Activated T-cell treated with anti-CD3 and anti-CD28 coated beads for 4 hours (primary cell): Measurements from ENCODE around the gene BLNK.
"Not testable (repeated sequence)": the region's sequence is repeated elsewhere in the genome, so short reads cannot be mapped to it uniquely, and the experiment has no call there.

Experiments
- DNase-seq: peaks from one replicate; pipeline ENCODE4 v3.0.0-alpha.2; 2020

Gene BLNK

DNA sequence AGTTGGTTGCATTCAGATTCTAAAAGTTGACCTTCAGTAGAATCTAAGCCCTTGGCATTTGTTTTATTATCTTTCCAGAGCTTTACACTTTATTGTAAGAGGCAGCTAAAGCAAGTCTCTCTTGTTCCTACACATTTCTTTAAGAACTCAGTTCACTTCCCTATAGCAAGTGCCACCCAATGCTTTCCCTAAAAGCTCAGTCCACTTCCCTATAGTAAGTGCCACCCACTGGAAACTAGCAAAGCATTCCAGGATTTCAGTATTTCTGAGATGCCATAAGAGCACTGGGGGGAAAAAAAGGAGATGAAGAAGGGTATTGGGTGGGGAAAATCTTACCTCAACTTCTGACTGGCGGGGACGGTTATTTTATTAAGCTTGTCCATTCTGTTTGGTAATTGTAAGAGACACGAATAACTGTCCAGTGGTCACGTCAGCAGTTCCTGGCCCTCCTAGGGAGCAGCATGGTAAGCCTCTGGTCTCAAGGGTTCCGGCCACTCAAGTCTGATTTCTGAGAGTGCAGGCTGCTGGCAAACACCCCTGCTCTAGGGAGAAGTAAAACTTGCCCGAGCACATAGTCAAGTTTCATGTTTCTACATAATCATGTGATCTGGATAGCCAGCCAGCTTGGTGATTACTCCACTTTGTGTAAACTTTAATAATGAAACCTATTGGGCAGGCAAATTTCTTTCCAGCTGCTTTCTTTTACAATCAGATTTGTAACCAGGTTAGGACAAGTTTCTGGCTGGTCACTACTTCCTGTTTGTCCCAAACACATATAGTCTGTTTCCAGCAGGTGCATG is at the start of gene BLNK:
Gene BLNK (minus strand): TSS at position 554 of the 800 bp plus-strand sequence. CDS start 171 bp downstream, at position 383.
- DNase-seq: no peak

DNA sequence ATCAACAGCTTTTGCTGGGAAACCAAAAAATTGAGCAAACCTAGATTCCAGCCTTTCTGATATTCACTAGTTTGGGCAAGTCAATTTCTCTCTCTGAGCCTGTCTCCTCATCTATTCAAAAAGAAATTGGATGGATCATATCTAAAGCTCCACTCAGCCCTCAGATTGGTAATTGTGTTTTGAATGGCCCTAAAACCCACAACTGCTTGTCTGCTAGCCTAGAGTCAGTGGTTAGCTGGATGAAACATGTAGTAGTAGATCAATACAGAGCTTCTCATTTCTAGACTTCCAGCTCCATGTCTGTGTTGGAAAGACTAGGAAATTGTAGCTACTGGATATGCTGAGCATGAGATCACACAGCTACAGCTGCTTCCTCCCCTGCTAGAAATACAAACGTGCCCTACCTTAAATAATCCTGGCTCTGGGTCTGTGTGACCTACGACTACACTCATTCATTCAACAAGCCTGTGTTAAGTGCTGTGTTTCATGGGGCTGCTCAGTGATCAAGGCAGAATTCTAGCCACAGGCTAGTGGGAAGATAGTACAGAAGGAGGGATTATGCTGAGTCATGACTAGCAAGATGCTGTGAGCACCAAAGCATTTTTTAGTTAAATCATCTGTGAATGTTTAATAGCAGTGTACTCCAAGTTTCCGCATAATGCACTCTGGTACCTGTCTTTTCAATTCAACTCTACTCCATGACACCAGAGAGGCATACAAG is 48.5 kb upstream of the BLNK start:
- DNase-seq: no peak

DNA sequence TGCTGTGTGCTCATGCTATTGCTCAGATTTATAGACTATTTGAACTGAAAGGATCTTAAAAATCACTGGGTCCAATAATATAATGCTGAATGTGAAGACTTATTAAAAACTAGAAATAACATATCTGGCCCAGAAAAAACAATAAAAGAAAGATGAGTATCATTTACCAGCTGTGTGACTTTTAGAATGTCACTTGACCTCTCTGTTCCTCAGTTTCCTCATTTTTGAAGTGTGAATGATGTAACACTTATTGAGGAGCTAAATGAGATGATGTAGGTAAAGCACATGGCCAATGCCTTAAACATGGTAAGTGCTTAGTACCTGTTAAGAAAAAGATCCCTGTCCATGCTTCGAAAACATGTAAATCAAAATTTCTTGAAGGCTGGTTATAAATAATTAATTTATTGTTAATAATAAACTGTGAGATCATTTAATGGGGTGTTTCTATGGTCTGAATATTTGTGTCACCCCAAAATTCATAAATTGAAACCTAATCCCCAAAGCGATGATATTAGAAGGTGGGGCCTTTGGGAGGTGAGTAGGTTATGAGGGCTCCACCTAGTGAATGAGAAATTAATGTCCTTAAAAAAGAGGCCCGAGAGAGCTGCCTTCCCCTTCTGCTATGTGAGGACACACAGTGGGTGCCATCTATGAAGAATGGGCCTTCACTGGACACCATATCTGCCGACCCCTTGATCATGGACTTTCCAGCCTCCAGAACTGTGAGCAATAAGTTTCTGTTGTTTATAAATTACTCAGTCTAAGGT is 45.9 kb upstream of the BLNK start:
- no peak for DNase-seq

DNA sequence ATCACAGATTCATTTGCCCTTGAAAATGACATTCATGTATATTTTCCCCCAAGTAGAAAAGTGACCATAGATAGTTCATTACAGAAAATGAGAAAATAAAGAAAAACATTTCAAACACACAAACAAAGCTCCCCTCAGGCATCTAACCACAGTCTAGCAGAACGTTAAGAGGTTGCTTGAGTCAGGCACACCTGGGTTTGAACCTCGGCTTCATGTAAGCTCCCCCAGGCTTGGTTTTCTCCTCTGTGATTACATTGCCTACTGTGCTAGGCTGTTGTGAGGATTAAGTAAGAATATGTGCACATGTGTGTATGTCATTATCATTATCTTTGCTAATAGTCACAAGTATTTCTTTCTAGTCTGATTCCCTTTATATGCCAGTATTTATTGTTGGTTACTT is 42.0 kb upstream of the BLNK start:
- DNase-seq: no peak

DNA sequence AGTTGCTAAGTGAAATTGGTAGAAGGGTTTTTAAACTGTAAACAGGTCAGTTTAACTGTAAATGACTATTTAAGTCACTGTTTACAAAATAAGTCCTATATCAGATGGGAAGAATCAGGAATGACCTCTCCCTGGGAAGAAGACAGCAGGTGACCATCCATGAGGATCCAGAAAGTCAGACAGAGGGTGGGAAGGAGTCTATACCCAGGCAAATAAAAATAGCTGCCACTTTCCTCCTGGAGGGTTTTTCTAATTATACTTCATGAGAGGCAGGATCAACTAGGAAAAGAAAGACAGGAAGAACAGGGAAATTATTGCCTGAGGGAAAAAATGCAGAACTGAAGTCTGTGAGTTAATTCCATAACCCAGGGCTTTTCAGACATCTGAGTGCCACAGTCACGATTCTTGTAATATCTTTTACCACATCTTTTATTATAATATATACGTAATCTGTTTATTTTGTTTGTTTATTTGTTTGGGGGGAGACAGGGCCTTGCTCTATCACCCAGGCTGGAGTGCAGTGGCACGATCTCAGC is 39.9 kb upstream of the BLNK start:
- no peak for DNase-seq

DNA sequence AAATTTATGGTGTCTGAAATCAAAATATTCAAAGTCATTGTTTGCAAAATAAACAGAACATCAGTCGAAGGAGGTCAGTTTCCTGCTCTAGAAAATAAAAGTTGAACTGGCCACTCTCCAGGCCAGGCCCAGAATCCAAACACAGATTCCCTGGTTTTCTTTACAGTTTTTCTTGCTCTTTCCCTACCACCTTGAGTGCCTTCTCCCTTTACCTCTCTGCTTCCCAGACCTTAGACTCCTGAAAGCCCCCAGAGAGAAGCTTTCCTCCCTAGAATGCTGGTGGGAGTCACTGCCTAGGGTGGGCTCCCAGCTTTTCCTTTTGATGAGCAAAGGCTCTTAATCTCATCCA is 38.9 kb upstream of the BLNK start:
- DNase-seq: no peak

DNA sequence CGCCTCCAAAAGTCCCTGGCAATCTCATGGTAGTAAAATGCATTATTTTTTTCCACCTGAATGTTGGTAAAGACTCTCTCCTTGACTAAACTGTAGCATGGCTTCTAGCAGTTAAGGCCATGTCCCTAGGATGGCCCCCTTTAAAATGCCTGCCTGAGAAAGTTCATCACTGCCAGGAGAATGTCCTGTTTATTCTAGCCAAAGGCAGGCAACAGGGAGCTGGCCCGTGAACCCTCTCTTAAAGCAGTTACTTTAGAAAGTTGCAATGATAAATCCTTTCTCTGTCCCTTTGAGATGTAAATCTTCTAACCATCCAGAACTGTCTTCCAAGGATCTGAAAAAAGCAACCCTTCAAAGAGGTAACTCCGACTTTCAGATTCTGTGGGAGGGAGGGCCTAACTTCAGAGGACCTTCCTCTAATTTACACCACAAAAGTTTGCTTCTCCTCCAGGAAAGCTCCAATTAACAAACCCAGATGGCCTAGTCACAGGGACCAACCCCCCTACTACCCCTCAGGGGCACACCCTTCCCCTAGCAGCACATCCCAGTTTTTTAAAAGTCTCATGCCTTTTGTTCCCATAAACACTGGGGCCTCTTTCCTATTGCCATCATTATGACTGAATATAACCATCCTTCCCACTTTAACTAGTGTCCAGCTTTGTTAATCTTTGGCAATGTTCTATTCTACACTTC is 38.4 kb upstream of the BLNK start:
- no peak for DNase-seq

DNA sequence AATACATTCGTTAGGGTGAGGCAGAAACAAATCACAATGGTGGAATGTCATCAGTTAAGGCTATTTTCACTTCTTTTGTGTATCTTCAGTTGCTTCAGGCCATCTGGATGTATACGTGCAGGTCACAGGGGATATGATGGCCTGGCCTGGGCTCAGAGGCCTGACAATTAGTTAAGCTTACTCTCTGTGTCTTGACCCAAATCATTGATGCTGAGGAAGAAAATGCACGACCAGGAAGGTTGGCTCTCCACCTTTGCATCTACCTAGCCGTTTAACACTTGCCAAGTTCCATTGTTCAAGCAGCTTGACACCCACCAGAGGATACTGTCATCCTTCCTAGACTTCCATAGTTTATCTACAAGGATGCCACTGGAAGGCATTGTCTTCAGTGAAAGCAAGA is 37.5 kb upstream of the BLNK start:
- DNase-seq: not testable (repeated sequence)

DNA sequence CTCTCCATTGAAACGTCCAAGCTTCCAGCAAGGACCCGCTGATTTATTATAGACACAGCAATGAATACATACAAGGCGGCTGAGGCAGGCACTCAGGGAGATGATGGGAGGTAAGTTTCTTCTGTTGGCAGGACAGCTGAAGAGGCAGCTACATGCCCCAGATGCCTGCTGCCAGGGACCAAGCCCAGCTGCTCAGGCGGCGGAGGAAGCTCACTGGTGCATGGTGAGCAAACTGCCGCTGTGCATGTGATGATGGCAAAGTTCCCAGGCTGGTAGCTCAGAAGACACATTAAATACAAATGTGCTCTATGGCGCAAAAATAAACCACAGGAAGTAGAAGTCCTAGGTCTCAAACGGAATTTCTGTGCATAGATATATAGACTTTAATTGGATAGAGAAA is 35.1 kb upstream of the BLNK start:
- no peak for DNase-seq

DNA sequence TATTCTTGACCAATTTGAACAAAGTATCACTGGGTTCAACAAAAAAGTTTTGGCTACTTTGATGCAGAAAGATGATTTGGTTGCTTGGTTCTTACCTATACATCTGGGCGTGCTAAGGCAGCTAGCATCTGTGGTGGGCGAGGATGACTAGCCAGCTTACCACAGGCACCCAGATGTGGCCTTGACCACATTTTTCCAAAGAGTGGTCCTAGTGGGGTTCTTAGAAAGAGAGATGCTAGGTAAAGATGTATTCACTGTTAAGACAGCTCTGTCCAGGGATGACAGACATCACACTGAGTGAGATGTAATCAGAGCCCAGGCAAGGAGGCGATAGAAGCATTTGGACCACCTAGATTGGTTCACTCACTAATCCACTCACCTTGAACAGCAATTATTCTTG is 33.6 kb upstream of the BLNK start:
- DNase-seq: no peak

DNA sequence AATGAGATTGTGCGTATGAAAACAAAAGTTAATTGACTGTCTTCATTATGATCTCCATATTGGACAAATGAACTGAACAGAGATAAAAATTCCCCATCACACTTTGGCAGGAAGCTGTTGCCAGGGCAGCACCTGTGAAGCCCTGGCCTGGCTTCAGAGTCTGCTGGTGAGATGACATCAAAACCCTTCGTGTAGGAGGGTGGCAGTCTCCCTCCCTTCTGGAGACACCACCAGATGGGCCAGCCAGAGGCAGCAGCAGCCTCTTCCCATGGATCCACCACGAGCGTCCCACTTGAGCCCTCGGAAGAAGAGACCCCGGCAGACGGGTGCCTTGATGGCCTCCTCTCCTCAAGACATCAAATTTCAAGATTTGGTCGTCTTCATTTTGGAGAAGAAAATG is 32.9 kb upstream of the BLNK start, which contains the start of gene DNTT:
Gene DNTT (plus strand): TSS at position 205 of the 400 bp plus-strand sequence. CDS start 64 bp downstream, at position 269.
- DNase-seq: no peak

DNA sequence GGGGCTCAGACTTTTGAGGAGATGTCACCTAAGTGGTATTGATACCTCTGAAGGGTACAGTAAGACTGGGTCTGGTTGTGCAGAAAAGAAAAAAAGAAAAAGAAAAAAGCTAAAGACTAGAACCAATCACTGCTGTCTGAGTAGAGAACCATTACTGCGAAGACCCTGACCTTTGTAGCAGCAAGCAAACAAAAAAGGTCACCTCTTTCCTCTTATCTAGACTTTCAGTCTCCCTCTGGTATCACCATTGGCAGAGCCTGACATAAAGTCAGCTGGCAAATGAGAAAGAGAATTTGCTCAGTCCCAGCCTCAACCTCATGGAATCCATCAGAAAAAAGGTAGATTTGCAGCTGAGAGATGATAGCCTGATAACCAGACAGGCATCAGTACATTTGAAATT is 30.2 kb upstream of the BLNK start:
- no peak for DNase-seq

DNA sequence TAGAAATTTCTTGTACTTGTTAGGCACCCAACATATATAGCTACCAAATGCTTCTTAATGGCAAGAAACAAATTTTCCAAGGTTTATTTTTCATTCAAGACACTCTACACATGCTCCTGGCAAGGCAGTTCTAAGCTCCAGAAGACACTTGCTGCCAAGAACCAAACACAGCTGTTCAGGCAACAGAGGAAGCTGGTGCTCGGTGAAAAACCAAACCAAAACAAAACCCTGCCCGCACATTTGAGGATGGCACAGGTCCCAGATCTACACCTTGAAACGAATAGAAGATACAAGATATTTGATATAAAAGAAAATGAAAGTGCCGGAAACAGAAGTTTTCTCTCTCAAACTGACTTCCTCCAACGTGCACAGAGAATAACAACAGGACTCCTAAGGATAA is 28.0 kb upstream of the BLNK start:
- no peak for DNase-seq

DNA sequence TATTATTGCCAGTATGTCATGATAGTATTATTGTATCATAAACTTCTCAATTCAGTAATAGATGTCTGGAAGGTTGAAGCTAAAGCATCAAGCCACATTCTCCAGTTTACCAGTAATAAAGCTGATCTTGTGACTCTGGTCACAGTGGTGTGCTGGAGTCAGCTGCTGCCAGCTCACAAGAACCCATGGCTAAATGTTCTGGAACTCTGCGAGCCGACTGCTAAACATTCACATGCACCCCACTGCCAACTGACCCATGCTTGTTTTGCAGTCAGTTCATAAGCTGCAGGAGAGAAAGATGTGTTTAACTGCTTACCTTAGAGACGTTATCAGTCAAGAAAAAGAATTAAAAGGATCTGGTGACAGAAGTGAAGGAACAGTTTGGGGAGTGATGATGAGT is 27.0 kb upstream of the BLNK start:
- no peak for DNase-seq

DNA sequence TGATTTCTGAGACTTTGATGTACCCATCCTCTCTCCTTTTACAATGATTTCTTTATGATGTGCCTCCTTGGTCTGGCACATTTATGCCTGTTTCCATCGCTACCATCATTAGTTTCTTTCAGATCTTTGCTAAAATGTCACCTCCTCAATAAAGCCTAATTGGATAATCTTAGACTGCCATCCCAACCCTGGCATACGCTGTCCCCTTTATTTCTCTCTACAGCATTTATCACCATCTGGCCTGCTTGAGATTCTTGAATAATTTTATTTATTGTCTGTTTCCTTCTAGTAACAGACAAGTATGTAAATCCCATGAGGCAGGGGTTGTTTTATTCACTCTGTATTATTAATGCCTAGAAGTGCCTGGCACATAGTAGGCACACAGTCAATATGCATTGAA is 26.1 kb upstream of the BLNK start:
- DNase-seq: no peak

DNA sequence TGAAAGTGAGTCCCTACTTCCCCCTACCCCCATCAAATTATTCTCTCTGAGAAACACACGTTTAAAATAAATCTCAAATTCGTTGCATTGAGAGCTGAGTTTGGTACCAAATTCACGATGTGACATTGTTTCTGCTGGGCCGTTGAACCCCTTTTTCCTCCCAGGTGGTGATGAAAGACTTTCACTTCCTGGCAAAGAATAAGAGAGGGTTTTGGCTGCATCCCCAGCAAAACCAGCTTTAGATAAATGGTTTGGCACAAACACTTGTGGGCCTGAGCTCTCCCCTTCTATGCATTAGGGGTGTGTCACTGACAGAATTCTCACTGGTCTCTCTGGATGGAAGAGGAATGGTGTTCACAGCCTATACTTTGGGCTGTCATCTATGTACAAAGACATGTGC is 24.1 kb upstream of the BLNK start:
- DNase-seq: no peak

DNA sequence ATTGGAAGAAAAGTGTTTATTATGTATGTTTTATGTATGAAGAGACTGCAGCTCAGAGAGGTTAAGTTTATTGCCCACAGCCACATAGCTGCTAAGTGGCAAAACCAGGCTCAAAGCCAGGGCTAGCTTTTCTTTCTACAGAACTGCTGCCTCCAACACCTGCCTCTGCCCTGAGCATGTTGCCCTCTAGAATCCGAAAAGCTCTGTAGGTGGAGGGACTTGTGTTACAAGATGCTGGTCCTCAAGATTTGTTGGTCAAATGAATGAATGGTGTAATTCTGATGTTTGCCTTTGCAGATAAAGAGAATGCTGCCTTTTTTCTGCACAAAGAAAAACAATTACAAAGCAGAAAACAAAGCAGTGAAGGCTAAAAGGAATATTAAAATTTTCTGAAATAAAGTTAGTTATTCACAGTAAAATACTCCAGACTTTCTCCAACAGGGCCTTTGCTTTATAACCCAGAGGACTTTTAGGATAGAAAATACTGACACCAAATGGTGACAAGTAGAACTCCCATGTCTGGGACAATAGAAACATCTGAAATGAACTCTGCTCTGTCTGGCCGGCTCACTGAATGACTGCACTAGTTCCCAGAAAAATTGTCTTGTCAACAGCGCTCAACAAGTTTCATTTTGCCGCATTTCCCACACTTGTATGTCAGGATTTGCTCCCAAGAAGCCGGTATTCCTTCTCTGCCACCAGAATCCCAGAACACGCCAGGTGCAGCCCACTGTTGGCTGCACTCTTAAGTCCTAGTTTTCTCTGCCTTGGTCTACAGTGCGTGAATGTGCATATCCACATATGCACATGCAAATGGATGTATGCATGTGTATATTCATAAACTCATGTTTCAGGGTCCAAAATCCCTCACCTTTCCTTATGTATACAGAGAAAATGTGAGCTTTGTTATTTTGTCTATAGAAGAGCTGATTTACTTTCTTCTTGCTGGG is 21.9 kb upstream of the BLNK start:
- DNase-seq: no peak

DNA sequence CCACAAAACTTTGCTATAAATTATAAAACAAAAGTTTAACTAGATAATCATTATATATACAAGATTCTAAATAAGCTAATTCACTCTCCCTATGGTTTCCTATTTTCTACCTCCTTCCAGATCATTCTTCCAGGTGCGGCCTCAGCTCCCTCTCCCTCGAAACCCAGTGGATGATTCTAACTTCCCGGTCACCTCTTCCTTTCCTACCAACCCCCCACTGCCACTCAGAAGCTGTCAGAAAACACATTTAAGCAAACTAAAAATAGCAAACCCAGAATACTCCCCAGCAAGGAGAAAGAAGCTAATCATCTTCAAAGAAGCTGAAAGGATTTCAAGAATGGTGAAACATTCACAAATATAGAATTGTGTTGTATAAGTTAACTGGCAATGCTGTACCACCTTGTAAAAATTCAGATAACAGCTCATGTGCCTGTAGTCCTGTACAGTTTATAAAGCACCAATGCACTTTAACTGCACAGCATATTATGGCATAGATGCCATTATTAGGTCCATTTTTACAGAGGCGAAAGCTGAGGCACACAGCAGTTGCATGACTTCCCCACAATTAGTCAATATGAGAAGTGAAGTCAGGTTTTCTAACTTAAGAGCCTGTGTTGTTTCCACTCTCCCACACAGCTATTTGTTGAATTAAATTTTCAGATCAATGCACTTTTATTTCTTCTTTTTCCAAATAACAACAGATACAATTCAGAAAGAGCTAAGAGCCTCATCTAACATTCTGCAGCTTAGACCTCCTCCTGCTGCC is 19.2 kb upstream of the BLNK start:
- no peak for DNase-seq

DNA sequence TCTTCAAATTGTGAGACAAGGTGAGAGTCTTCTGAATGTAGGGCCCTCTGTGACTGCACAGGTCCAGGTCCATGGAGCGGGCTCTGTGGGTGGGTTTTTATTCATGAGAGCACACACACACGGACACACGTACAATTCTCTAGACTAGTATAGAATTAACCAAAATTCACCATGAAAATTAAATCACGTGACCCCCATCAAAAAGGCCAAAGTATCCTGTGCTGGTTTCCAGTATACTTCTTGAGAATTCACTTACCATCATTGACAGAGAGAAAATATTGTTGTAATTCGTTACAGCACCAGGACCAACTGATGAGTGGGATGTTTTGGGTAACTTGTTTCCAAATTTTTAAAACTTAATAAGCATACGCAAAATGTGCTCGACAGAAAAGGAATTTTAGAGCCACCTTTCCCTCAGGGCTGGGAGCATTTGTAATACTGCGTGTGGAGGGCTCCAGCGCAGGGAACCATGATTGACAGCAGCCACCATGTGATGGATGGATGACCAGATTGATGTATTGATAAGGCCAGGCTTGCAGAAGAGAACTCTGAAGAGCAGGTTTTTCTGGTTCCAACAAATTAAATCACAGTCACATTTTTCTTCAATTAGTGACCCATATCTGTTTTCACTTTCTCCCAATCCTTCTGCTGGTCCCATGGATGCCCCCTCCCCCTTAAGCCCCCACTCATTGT is 18.0 kb upstream of the BLNK start:
- no peak for DNase-seq

DNA sequence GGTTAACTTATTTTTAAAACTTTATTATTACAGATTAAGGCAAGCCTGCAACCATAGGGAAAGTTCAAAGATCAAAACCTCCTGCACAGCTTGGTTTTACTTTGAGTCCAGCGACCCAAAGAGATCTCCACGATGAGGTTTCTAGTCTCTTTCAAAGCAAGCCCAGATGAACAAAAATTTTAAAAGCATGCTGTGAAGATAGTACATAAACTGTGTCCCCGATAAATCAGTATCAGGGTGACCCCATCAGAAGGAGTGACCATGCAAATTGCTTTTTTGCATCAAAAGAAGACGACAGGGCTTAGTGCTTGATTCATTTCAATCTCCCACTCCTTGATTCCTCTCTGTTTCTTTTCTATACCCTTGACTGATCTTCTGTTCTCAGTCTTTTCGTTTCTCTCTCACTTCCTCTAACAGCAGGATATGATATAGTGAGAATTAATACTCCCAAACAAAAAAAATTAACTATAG is 16.8 kb upstream of the BLNK start:
- no peak for DNase-seq
